Colon (tissue), 2 donors: ENCODE results near the gene MYH7B.

Experiments
- FAIRE-seq: peaks from 2 replicates; lab custom pipeline; 2012; peaks lifted over from hg19 to GRCh38; lab: Jason Lieb, UNC
- donor health status: control.
- donor health status: control.

MYH7B gene

GRCh38 chr20:34955231-34956040 is at the start of gene MYH7B, which contains the start of gene GSS:
TSS of gene MYH7B (plus strand) at chr20:34955868. CDS start at chr20:34978006, 22,138 bp downstream.
TSS of gene GSS (minus strand) at chr20:34955806. CDS start at chr20:34951852, 3,954 bp downstream.
- FAIRE-seq: no peak

- FAIRE-seq: no peak
Observed at GRCh38 chr20:34907616-34908469, 47.8 kb upstream of the MYH7B start.

- FAIRE-seq: no peak
Observed at GRCh38 chr20:34915131-34915530, 40.5 kb upstream of the MYH7B start.

DNA sequence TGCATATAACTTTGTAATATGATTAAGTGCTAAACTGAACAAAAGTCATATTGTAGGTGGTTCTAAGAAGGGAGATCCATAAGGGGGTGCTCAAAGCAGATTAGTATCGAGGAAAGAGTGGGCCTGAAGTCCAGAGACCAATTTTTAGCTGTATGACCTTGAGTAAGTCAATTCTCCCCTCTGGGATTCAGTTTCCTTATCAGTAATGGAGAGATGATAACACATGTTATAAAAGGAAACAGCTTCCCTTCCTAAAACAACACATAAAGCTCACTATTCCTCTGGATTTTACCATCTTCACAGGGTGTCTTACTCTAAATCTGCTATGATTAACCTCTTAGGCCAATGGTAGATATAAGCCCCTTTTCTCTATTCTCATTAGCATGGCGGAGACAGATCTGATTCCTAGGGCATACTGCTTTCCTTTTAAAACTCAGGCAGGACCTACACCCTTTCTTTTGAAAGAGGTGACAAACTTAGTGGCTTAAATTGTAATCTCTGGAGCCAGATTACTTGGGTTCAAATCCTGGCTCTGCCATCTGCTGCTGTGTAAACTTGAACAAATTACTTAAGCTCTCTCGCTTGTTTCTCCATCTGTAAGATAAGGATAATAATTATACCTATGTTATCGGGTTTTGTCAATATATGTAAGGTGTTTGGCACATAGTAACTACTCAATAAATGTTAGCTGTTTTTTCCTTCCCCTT is 39.8 kb upstream of the MYH7B start:
- FAIRE-seq: no peak

DNA sequence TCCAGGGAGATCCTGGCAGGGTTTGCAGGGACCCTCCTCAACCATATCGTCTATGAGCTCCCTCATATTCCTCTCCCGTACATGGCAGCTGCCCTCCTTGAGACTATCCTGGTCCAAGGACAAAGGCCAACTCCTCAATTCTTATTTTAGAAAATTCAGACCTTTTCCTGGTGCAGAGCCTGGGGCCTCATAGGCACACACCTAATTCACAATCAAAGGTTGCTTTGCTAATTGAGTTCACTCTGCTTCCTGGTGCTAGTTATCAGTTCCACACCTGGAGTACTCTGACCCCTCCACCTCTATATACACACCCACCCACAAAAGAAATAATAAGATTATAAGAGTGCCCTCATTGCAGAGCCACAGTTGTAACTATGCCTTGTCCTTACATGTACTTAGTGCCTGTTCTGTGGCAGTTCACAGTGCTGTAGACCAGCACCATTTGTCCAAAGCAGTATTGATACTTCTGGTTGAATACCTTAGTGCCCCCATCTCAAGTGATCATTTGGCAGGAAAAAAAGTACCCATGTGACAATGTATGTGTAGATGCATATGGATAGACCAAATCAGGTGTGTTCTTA is 38.8 kb upstream of the MYH7B start:
- peak; percentile 10 for FAIRE-seq

- no peak for FAIRE-seq
Observed at GRCh38 chr20:34920055-34920454, 35.6 kb upstream of the MYH7B start.

DNA sequence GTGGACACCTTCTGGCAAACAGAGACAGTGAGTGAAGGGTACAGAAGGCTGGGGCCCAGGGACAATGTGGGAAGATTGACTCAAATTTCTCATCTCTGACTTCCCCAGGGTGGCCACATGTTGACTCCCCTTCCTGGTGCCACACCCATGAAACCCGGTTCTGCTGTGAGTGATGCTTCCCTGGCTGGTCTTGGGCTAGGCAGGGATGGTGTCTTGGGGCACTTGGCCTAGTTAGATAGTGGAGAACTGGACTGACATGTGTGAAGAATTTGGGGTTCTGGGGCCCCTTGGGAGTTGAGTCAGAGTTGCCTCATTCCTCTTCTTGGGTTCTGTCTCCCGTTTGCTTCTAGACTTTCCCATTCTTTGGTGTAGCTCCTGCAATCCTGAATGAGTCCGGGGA is 34.2 kb upstream of the MYH7B start:
- no peak for FAIRE-seq

GRCh38 chr20:34922654-34923381 is 32.9 kb upstream of the MYH7B start:
- FAIRE-seq: no peak

- no peak for FAIRE-seq
Observed at GRCh38 chr20:34923414-34923813, 32.3 kb upstream of the MYH7B start.

DNA sequence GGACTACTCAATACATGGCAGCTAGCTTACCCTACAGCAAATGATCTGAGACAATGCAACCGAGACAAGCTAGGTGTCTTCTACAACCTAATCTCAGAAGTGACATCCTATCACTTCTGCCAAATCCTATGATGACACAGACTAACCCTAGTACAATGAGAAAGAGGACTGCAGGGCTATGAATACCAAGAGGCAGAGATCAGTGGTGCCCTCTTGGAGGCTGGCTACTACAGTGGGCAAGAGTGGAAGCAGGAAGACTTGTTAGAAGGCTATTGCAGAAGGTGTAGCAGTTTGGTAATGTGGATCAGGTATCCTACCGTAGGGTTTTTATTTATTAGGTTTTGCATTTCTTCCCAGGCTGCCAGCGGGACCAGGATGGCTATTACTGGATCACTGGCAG is 30.3 kb upstream of the MYH7B start:
- FAIRE-seq: no peak

DNA sequence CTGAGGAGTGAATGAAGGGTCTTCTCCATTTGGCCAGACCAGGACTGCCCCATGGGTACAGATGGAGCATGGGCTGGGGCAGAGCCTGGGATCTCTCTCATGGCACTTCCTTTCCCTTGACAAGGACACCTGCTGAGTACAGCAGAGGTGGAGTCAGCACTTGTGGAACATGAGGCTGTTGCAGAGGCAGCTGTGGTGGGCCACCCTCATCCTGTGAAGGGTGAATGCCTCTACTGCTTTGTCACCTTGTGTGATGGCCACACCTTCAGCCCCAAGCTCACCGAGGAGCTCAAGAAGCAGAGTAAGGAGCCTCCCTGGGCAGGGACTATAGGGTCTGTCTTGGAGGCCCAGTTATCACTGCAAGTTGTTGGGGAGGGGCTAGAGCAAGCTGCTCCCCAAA is 29.7 kb upstream of the MYH7B start:
- no peak for FAIRE-seq

- no peak for FAIRE-seq
Observed at GRCh38 chr20:34926581-34926980, 29.1 kb upstream of the MYH7B start.

DNA sequence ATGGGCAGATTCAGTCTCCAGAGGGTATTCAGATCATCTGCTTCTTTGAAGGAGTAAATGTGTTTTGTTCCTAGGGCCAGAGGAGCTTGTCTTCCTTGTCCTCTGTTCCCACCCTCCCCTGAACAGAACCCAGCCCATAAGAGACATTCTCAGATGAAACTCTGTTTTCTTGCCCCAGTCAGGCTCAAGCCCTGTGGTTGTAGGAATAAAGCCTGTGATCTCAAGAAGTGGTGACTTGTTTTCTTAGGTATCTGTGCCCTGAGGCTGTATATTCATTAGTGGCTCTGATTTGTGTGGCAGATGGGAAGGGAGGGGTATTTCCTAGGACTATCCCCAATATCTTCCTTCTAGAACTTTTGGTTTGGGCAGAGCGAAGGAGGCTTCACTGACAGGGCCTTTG is 27.9 kb upstream of the MYH7B start:
- FAIRE-seq: no peak

DNA sequence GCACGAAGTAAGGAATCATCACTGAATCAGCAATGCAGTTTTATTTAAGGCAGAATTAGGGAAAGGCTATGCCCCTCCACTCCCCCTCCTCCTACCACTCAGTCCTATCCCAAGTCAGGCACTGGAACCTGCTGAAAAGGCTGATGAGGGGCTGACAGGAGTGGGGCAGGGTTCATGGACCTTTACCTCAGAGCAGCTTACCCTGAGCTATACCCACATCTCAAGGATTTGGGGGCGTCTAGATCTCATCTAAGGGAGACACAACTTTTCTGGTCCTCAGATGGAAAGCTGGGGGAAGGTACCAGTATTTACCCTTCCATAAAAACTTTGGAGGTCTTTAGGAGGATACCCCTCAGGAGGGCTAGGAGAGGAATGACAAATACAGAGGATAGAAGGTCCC is 27.3 kb upstream of the MYH7B start:
- no peak for FAIRE-seq

DNA sequence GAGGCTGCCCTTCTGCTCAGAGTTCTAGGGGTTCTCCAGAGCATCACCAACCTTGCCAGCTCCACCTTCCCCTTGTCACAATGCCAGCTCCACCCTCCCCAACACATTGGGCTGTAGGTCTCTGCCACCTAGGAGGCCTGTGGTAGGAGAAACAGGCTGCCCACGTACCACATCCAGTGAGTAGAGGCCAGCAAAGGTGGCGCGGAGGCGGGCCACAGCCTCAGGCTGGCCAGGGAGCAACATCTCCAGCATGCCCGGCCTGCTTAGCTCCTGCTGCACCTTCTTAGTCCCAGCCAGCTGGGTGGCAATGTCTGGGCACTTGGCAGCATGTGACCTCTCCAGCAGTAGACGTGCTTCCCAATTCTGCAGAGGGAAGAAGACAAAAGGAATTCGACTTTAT is 23.9 kb upstream of the MYH7B start:
- FAIRE-seq: no peak

DNA sequence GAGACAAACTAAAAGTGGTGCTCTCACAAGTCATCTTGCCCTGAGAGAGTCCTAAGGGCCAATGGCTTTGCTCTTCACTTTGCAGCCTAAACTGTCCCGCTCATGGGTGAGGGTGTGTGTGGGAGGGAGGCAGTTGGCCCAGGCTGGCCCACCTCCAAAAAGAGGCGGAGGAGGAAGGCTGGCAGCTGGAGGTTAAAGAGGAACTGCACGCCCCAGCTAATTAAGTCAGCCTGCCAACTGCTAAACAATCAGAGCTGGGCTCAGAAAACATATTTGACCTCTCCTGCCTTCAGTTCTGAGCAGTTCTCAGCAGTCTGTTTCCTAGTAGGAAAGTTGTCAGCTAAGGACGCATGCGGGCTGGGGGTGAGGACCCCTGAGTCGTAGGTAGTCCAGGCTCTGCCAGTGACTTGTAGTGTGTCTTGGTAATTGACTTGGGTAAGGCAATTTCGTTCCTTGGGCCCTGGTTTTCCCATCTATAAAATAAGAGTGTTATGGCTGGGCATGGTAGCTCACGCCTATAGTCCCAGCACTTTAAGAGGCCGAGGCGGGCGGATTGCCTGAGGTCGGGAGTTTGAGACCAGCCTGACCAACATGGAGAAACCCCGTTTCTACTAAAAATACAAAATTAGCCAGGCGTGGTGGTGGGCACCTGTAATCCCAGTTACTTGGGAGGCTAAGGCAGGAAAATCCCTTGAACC is 17.1 kb upstream of the MYH7B start:
- FAIRE-seq: no peak

DNA sequence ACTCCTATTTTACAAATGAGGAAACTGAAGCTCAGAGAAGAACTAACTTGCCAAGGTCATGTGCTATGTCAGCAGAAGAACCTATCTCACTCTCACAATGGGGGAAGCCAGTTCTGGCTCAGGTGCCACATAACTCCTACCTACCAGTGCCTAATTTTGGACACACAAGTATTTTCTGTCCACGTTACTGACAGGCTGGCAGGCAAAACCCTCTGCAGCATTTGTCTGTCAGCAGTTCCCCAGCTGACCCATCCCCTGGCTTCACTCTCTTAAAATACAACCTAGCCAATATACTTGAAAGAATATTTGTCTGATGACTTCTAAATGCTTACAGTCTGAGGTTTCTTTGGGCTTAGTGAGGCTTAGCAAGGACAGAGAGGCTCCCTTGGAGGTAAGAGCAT is 15.6 kb upstream of the MYH7B start:
- no peak for FAIRE-seq

DNA sequence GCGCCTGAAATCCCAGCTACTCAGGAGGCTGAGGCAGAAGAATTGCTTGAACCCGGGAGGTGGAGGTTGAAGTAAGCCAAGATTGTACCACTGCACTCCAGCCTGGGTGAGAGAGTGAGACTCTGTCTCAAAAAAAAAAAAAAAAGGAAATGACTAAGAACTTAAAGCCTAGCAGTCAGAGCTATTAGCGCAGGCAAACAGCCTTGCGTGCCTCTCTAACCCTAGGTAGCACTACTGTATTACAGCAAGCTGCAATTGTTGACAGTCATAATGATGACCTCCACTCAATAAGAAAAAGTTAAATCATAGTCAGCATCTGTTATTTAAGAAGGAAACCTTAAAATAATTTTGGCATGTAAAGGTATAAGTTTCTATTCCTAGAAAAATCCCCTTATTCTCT is 14.4 kb upstream of the MYH7B start:
- FAIRE-seq: no peak

- no peak for FAIRE-seq
Observed at GRCh38 chr20:34942301-34942700, 13.4 kb upstream of the MYH7B start.

DNA sequence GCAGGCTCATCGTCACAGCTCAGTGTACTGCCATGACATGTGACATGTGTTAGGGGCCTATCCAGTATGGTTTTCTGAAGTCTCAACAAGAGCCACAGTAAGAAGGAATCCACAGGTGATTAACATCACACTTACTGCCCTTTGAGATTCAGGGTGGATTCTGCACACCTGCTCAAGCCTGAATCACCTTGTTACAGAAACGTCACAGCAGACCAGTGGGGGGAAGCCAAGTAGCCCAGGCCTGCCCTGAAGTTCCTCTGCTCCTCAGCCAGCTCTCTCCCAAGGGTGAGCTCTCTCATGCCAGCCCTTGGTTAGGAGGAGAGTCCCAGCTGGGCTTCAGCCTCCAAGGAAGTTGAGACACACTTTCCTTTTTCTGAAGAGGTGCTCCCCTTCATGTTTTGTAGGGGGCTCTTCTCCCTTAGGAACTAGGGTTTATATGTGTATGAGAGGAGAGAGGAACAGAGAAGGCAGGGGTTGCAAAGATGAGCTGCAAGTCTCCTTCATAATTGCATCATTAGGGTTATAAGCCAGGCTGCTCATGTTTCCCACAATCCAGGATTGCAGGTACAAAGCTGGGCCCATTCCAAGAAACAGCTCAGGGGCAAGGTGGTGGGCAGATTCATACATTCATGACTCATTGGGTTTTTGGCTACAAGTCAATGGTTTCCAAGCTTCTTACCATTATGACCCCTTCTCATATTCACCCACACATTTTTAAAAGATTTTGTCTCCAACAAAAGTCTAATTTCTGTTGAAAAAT is 11.7 kb upstream of the MYH7B start:
- no peak for FAIRE-seq
